DOHH2 (cell line): ENCODE measurements around the gene LRRC58.

ENCODE experiments used
- EZH2phosphoT487 ChIP-seq: fragments of 200-600 bp; sonication (generic); IDR thresholded peaks from 2 replicates; pipeline ENCODE4 v1.6.1; 2017; ENCODE audit warnings: borderline replicate concordance, mild to moderate bottlenecking, antibody characterized with exemption, low read length, moderate library complexity, mixed read lengths
- TF ChIP-seq, protein P1 (sequence below): fragments of 200-600 bp; sonication (generic); IDR thresholded peaks from one replicate; pipeline ENCODE4 v1.5.1; 2014; ENCODE audit warnings: antibody characterized with exemption, mild to moderate bottlenecking, low read depth, low read length; ENCODE audit not compliant: poor library complexity, severe bottlenecking

DNA sequence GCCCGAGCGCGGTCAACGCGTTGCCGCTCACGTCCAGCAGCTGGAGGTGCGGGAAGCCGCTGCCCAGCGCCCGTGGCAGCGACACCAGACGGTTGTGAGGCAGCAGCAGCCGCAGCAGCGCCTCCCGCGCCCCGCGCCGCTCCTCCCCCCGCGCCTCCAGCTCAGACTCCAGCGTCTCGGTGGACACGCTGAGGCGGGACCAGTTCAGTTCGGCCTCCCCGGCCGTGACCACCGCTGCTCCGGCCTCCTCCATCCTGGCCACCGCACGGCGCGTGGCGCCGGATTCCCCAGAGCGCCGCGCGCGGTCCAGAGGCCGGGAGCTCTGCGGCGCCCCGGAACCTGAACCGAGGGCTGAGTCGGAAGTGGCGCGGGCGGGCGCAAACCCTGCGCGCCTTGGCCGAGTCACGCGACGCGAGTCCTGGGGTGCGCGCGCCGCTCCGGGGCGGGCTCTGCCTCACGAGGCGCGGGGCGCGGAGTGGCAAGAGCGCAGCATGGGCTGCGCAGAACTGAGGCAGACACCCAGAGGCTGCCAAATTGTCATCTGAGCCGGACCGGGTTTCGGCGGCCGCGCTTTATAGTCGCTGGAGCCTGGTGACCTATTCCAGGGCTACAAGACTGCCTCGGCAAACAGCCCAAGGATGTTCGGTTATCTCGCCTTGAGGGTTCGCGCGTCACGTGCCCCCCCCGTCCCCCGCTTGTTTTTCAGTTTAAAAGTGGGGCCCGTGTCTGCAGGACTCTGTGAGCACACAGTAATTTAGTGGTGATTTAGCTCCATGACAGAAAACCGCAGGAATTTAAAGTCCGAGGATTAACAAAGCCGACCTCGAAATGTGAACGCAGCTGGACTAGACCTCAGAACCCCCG lies at the start of gene LRRC58:
- TF ChIP-seq, protein P1, sequence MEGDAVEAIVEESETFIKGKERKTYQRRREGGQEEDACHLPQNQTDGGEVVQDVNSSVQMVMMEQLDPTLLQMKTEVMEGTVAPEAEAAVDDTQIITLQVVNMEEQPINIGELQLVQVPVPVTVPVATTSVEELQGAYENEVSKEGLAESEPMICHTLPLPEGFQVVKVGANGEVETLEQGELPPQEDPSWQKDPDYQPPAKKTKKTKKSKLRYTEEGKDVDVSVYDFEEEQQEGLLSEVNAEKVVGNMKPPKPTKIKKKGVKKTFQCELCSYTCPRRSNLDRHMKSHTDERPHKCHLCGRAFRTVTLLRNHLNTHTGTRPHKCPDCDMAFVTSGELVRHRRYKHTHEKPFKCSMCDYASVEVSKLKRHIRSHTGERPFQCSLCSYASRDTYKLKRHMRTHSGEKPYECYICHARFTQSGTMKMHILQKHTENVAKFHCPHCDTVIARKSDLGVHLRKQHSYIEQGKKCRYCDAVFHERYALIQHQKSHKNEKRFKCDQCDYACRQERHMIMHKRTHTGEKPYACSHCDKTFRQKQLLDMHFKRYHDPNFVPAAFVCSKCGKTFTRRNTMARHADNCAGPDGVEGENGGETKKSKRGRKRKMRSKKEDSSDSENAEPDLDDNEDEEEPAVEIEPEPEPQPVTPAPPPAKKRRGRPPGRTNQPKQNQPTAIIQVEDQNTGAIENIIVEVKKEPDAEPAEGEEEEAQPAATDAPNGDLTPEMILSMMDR: peak; percentile 48
- TF ChIP-seq EZH2phosphoT487: no peak
